IPS-18c (cell line): Measurements from ENCODE around the gene TMCC2.
"Not testable (repeated sequence)": the region's sequence is repeated elsewhere in the genome, so short reads cannot be mapped to it uniquely, and the experiment has no call there.

Experiments used
- H3K4me3 ChIP-seq: 2 replicates; pipeline ENCODE4 v1.7.0; 2013; ENCODE audit warnings: low read depth, mild to moderate bottlenecking, low read length, moderate library complexity; ENCODE audit not compliant: insufficient read depth
- H3K9me3 ChIP-seq: one replicate; pipeline ENCODE4 v1.6.1; 2013; ENCODE audit warnings: mild to moderate bottlenecking, low read length, moderate library complexity; ENCODE audit not compliant: control insufficient read depth, insufficient read depth

The TMCC2 gene

DNA sequence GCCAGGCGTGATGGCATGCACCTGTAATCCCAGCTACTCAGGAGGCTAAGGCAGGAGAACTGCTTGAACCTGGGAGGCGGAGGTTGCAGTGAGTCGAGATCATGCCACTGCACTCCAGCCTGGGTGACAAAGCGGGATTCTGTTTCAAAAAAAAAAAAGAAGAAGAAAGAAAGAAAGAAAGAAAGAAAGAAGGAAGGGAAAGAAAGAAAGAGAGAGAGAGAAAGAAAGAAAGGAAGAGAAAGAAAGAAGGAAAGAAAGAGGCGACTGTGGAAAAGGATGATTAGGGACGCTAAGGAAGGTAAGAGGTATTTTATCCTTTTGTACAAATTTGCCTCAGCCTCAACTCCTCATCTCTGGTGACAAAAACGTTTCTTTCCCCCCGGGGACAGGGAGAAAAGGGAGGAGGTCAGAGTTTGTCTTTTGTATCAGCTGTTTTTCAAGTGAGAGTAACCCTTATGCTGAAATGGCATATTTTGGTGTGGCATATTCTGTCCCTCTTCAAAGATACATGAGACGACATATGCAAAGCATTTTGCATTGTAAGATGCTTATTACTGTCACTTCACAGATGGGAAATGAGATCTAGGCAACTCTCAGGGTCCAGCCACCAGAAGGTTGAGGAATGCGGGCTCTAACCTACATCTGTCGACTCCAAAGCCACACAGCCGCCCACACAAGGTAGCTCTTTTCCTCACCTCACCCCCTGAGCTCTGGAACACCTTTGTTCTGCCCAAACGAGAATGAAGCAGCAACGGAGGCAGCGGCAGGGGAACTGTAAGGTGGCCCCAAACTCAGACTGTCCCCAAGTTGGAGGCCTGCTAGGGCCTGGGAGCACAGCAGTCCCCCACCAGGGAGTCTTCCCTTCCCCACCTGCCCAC, 55.8 kb downstream of the TMCC2 start:
- Histone ChIP-seq H3K9me3 (no peaks in the 10 kb centered on the region), H3K4me3 (no peak overlapping the region)

DNA sequence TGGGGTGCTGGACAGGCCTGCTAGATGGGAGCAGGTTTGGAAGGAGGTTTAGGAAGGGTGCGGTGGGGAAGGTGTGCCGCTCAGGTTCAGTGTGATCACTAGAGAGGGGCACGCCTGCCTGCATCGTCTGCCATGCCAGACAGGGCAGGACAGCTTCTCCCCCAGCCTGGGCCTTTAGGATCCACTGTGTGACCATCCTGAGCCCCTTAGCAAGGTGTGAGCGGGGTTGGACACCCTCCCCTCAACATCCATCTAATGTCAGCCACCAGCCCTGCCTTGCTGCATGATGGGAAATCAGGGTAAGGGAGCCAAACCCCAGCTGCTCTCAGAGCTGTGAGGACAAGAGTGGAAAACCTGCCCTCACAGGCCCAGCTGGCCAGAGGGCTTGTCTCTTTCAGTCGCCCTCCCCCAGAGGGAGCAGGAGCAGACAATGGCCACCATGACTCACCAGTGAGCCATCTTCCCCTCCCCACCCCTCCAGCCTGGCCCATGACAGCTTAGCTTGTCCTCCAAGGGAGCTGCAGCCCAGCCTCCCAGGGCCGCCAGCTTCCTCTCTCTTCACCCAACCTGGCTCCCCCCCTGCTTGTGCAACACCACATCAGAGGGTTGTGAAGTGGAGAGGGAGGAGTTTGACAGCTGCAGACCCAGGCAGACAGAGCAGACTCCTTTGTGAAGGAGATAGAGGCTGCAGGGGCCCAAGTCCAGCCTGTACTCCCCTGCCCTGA, 56.8 kb downstream of the TMCC2 start:
- H3K4me3 ChIP-seq: no peak overlapping the region
- no peaks in the 10 kb centered on the region for H3K9me3 ChIP-seq

DNA sequence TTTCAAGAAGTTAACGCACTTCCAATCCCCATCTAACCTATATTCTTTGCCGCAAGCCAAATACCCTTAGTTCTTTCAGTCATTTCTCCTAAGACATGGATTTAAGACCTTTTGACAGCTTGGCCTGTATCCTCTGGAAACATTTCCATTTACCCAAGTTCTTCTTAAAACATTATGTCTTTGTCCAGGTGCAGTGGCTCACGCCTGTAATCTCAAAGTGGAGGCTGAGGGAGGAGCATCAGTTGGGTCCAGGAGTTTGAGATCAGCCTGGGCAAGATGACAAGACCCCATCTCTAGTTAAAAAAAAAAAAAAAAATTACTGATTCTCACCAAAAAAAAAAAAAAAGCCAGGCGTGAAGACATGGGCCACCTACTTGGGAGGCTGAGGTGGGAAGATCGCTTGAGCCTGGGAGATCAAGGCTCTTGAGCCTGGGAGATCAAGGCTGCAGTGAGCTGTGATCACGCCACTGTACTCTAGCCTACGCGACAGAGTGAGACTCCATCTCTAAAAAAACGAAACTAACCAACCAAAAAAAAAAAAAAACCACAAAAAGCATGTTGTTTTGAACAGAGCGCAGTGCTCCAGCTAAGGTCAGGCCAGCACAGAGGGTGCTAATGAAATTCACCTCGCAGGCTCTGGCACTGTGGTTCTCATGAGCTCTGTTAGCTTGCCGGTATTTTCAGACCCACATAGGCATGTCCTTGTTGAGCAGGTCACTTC, 57.8 kb downstream of the TMCC2 start:
- H3K9me3 ChIP-seq: no peaks in the 10 kb centered on the region
- no peak overlapping the region for H3K4me3 ChIP-seq

DNA sequence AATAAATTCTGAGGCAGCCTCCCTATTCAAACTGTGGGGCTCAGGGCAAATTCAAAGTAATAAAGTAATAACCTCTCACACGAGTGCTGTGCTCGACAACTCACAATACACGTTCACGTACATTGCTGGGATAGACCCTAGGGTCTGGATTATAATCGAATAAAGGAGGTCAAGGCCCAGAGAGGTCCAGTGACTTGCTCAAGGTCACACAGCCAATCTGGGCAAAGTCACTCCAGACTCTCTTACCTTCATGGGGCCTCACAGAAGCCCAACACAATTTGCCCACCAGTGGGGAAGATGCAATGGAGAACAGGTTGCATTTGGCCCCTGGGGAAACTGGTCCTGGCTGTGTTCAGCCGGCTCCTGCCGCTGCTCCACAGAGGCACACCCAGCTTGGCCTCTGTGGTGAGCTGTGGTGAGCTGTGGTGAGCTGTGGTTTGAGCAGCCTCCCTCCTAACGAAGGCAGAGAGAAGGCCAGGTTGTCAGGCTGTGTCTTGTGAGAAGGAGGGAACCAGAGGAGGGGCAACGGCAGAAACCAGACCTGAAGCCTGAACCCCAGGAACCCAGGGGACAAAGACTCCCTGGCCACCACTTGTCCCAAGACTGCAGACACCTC, 58.7 kb downstream of the TMCC2 start:
- no peaks in the 10 kb centered on the region for H3K9me3 ChIP-seq
- H3K4me3 ChIP-seq: no peak overlapping the region

DNA sequence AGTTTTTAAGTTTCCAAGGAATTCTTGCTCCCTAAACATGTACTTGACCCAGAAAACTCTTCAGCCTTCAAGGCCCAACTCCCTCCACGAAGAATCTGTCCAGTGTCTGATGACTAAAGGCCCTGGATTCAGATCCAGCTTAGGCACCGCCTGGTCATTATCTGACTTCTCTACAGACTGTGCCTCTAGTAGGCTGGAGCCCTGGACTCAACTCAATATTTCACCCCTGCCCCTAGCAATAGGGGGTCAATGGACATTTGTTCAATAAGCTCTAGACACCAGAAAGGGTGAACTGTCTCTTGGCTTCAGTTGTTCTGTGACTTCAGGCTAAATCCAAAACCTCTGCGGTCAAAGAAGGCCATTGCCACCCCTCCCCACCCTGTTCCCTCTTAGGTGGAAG, 59.3 kb downstream of the TMCC2 start:
- Histone ChIP-seq H3K9me3 (no peaks in the 10 kb centered on the region), H3K4me3 (no peak overlapping the region)

DNA sequence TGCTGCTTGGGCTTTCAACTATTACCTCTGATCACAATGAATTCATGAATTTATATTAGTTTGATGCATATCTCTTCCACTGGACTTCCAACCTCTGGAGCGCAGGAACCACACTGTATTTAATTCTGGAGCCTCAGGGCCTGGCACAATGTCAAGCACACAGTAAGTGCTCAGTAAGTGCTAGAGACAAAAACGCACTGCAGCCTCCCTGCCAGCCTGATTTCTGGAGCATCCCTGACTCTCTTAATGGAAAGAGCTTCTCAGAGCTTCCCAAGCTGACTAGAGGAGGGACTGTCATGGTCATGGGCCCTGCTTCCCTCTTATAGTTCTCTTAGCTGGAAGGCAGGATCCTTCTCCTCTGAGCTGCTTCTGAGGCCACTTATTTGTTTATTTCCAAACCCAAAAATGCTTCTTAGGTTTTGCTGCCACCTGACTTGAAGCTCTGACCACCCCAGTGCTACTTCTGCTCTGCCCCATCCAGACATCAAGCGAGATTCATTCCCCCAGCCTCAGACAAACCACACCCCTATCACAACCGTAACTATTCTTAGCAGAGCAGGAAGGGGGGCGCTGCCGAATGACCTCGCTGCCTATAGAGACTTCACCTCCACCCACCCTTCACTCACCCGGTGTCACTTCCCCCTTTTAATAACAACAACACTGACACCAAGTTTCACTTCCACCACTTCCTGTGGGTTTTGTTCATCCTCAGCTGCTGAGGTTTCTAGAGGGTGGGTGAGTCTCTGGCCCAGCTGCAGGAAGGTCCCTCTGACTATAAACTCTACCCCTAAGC, 60.2 kb downstream of the TMCC2 start:
- no peaks in the 10 kb centered on the region for H3K9me3 ChIP-seq
- no peak overlapping the region; the same call in 1 of the 2 replicates for H3K4me3 ChIP-seq

DNA sequence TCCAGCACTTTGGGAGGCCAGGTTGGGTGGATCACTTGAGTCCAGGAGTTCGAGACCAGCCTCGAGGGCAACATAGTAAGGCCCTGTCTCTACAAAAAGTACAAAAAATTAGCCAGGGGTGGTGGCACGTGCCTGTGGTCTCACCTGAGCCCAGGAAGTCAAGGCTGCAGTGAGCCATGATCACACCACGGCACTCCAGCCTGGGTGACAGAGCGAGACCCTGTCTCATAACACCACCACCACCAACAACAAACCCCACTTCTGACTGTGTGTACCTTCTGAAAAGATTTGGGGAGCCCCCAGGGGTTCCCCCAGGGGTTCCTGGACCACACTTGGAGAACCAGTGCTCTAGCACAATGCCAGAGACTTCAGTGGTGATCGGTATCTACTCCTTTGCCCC, 63.9 kb downstream of the TMCC2 start:
- Histone ChIP-seq H3K4me3 (no peak overlapping the region), H3K9me3 (peaks cover 2% of the 10 kb centered on the region)

DNA sequence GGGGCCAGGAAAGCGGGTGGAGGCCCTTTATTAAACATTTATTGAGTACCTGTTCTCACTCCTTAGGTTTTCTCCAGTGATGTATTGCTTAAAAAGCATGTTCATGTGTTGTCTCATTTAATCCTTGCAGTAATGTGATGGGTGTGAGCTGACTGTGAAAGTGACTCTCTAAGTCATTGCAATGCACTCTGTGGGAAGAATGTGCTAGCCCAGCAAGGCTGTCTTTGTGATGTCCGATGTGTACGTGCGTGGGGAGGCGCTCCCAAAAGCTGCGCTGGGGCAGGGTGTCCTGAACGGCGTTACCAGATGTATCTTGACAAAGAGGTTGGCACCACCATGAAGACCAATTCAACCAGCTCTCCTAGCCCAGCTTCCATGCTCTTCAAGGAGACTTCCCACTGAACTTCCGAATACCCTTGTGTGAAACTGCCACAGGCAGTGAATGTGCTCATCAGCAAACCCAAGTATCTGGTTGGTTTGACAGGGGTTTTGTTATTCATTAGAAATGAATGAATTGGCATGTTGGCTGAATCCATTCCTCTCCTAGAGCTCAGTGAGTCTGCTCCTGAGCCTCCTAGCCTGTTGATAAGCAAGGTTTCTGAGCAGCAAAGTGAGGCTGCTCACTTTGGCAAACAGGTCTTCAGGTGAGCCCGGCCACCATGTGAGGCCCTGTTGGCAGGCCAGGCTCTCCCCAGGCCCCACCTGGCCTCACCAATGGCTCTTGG, 65.8 kb downstream of the TMCC2 start:
- peaks cover 2% of the 10 kb centered on the region for H3K9me3 ChIP-seq
- 0 out of 2 replicates have a peak overlapping the region, but pooled peaks have one; percentile 1 for H3K4me3 ChIP-seq

DNA sequence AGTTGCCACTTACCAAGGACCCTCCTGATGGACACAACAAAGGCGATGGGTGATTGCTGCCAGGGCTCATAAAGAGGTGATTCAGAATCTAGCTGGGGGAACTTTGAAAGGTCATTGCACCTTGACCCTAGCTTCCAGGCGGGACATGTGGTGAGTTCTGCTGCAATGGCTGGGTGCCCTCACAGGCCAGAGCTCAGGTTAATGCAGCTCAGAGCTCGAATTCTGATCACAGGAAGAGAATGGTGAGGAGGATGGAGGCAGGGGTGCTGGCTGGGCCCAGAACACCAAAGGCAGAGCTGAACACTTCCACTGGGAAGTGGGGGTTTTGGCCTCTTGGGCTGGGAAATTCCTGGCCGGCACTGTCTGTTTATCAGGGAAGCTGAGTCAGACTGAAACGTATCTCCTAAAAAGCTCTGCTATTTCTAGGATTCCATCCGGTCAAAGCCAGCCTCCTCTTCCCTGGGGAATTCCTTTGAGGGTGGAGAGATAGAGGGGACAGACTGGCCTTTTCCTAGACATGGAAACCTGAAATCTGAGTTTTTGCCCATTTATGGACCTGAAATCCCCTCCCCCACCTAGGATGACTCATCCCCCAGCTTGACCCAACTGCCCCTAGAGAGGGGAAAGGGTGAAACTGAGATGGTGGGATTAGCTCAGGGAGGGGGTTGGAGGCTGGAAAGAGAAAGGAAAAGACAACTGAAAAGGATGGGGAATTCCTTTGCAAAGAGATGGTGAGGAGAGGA, 66.6 kb downstream of the TMCC2 start:
- peaks cover 2% of the 10 kb centered on the region for H3K9me3 ChIP-seq
- H3K4me3 ChIP-seq: 0 out of 2 replicates have a peak overlapping the region, but pooled peaks have one; percentile 1

DNA sequence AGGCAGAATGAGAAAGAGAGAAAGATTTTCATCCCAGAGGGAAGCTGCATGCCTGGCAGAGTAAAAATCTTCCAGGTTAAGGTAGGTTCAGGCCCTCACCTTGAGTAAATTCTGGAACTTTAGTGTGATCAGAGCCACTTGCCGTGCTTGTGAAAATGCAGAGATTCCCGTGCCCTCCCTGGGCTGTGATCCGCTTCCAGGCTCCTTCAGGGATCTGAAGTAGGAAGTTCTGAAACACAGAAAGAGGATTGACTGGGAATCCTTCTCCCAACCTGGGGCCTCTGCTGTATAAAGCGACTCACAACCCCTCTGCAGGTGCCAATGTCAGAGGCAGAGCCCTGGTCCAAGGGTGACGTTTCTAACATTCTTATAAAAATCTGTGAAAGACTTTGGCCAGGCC, 67.2 kb downstream of the TMCC2 start:
- H3K4me3 ChIP-seq: no peak overlapping the region
- peaks cover 2% of the 10 kb centered on the region for H3K9me3 ChIP-seq

DNA sequence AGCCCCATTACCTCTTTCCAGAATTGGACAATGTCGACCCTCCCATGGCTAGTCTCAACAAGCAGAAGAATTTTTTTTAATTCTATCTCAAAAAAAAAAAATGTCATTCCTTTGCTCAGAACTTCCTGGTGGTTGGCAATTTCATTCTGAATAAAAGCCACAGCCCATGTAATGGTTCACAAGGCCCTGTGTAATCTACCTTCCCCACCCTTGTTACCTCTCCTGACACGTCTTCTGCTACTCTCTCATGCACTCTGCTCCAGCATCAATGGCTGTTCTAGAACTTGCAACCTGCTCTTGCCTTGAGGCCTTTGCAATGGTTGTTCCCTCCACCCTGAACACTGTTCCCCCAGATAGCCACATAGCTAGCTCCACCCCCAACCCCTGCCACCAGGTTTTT, 68.4 kb downstream of the TMCC2 start:
- peaks cover 2% of the 10 kb centered on the region for H3K9me3 ChIP-seq
- no peak overlapping the region for H3K4me3 ChIP-seq

DNA sequence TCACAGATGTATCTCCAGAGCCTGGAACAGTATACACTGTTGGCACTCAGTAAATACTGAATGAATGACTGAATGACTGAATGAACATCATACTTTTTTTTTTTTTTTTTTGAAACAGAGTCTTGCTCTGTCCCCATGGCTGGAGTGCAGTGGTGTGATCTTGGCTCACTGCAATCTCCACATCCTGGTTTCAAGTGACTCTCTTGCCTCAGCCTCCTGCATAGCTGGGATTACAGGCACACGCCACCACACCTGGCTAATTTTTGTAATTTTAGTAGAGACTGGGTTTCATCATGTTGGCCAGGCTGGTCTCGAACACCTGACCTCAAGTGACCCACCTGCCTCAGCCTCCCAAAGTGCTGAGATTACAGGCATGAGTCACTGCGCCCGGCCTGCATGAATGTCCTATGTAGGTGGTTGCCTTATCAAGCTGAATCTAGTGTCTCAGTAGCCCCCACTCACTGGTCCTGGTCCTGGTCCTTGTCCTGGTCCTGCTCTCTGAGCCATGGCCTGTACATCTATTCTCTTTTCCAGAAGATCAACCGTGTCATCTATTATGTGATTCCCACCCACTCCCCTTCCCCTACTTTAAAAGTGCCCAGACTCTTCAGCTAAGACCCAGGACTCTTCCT, 69.9 kb downstream of the TMCC2 start:
- not testable (repeated sequence) for H3K9me3 ChIP-seq, H3K4me3 ChIP-seq

DNA sequence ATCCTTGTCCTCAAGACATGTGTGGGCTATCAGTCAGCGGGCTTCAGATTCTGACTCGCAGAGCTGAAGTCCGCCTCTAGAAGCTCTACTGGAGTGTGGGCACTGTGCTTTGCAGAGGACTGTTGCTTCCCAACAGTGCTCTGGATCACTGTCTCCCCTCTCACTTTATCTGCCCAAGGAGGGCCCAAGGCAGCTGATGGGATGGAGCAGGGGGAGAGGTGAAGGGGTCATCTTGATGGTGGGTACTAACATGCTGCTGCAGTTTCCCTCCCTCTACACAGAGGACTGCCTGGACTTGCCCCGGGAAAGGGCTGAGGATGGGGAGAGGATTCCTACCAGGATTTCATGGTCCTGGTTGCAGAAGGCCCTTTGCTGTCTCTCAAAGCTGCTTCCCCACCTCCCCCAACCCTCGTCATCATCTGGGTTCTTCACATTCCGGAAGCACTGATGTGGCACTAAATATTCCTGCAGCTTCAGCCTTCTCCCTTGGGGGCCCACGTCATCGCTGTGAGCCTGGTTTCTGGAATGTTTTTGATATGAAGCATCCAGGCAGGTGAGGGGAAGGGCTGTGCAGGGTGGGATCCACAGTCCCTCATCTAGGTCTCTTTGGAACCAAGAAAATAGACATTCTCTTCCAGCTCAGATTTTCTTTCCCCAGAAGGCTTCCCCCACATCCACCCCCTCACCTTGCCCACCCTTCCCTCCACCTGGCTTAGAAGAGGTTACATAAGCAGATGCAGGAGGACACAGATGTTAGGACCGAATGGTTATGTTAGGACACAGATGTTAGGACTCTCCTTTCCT, 70.6 kb downstream of the TMCC2 start:
- H3K4me3 ChIP-seq: peak overlapping the region; percentile 9; the same call in 1 of the 2 replicates
- no peaks in the 10 kb centered on the region for H3K9me3 ChIP-seq

DNA sequence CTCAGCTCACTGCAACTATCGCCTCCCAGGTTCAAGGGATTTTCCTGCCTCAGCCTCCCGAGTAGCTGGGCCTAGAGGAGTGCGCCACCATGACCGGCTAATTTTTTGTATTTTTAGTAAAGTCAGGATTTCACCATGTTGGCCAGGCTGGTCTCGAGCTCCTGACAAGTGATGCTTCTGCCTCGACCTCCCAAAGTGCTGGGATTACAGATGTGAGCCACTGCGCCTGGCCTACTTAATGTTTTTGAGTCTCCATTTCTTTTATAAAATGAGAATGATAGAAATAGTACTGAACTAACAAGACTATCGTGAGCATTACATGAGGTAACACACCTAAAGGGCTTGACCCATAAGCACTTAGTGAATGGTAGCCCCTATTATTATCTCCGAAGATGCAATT, 72.4 kb downstream of the TMCC2 start:
- Histone ChIP-seq H3K9me3 (no peaks in the 10 kb centered on the region), H3K4me3 (no peak overlapping the region)
